Neural crest cell (in vitro differentiated cells): ENCODE results near the gene ITPA. TPM values are rescaled to one million over a fixed set of nuclear protein-coding genes. Genes with fewer than 3 reads are reported as not detected.
"Not testable (repeated sequence)": the region's sequence is repeated elsewhere in the genome, so short reads cannot be mapped to it uniquely, and the experiment has no call there.

Source experiments
- DNase-seq: peaks from one replicate; pipeline ENCODE4 v3.0.0; 2021; ENCODE audit warnings: low read depth, mixed read lengths, low spot score
- H3K27ac Mint-ChIP-seq: one replicate; pipeline ENCODE4 v1.8.0; 2021; ENCODE audit warnings: mild to moderate bottlenecking, mixed read lengths; ENCODE audit not compliant: unreplicated experiment
- H3K27me3 Mint-ChIP-seq: 2 replicates; pipeline ENCODE4 v1.8.0; 2021; ENCODE audit warnings: low read depth, mild to moderate bottlenecking, mixed read lengths
- H3K36me3 Mint-ChIP-seq: 2 replicates; pipeline ENCODE4 v1.8.0; 2021; ENCODE audit warnings: low read depth, mild to moderate bottlenecking, mixed read lengths
- H3K4me1 Mint-ChIP-seq: 2 replicates; pipeline ENCODE4 v1.8.0; 2021; ENCODE audit warnings: mixed read lengths
- H3K4me3 Mint-ChIP-seq: one replicate; pipeline ENCODE4 v1.8.0; 2021; ENCODE audit warnings: mild to moderate bottlenecking, mixed read lengths
- H3K9me3 Mint-ChIP-seq: 2 replicates; pipeline ENCODE4 v1.8.0; 2021; ENCODE audit warnings: mixed read lengths
- CTCF ChIP-seq: fragments of 200-600 bp; sonication (generic); conservative IDR thresholded peaks from 2 replicates; pipeline ENCODE4 v1.5.0; 2021; ENCODE audit warnings: antibody characterized with exemption, mild to moderate bottlenecking
- total RNA-seq: library from RNA; stranded (reverse); gene quantifications from 2 replicates; pipeline ENCODE4 v1.2.1, GENCODE V29; 2021

The ITPA gene
- total RNA-seq, 1 donor from 2014 or later: 67.0 TPM

- Mint-ChIP-seq H3K27me3 (peaks cover 20% of the 10 kb centered on the region), H3K4me1 (peaks cover 24% of the 10 kb centered on the region), H3K9me3 (no peaks in the 10 kb centered on the region), H3K27ac (peak overlapping the region; percentile 98), H3K36me3 (no peaks in the 10 kb centered on the region), H3K4me3 (peak overlapping the region; percentile 97)
- TF ChIP-seq CTCF: no peak
- no peak for DNase-seq
These were observed 34.6 kb upstream of the ITPA start for GRCh38 chr20:3174442-3175261.

GRCh38 chr20:3175270-3175669 is 34.0 kb upstream of the ITPA start:
- peaks cover 20% of the 10 kb centered on the region for H3K27me3 Mint-ChIP-seq
- peaks cover 24% of the 10 kb centered on the region for H3K4me1 Mint-ChIP-seq
- no peak for DNase-seq

GRCh38 chr20:3177746-3178485 is 31.4 kb upstream of the ITPA start:
- TF ChIP-seq CTCF: no peak
- no peak for DNase-seq
- H3K27ac Mint-ChIP-seq: no peak overlapping the region
- no peaks in the 10 kb centered on the region for H3K36me3 Mint-ChIP-seq
- H3K27me3 Mint-ChIP-seq: peaks cover 10% of the 10 kb centered on the region
- H3K4me1 Mint-ChIP-seq: peaks cover 15% of the 10 kb centered on the region
- H3K9me3 Mint-ChIP-seq: no peaks in the 10 kb centered on the region
- H3K4me3 Mint-ChIP-seq: peak overlapping the region; percentile 62

More at GRCh38 chr20:3175270-3175669, 34.0 kb upstream of the ITPA start:
- H3K36me3 Mint-ChIP-seq: no peaks in the 10 kb centered on the region
- no peak overlapping the region for H3K27ac Mint-ChIP-seq
- TF ChIP-seq CTCF: no peak
- H3K4me3 Mint-ChIP-seq: peak overlapping the region; percentile 97
- no peaks in the 10 kb centered on the region for H3K9me3 Mint-ChIP-seq

GRCh38 chr20:3180319-3180718 is 29.0 kb upstream of the ITPA start:
- no peak for DNase-seq
- no peak for TF ChIP-seq CTCF
- no peak overlapping the region for H3K27ac Mint-ChIP-seq
- H3K36me3 Mint-ChIP-seq: no peaks in the 10 kb centered on the region
- peaks cover 4% of the 10 kb centered on the region for H3K4me1 Mint-ChIP-seq
- no peak overlapping the region for H3K4me3 Mint-ChIP-seq
- H3K9me3 Mint-ChIP-seq: no peaks in the 10 kb centered on the region
- peaks cover under 1% of the 10 kb centered on the region for H3K27me3 Mint-ChIP-seq

GRCh38 chr20:3181270-3181669 is 28.0 kb upstream of the ITPA start:
- no peaks in the 10 kb centered on the region for H3K27me3 Mint-ChIP-seq
- no peak overlapping the region for H3K4me3 Mint-ChIP-seq

GRCh38 chr20:3182429-3182828 is 26.9 kb upstream of the ITPA start:
- H3K27me3 Mint-ChIP-seq, DNase-seq, H3K9me3 Mint-ChIP-seq, H3K36me3 Mint-ChIP-seq, H3K27ac Mint-ChIP-seq, H3K4me3 Mint-ChIP-seq, H3K4me1 Mint-ChIP-seq: not testable (repeated sequence)

More at GRCh38 chr20:3181270-3181669, 28.0 kb upstream of the ITPA start:
- Mint-ChIP-seq H3K36me3 (no peaks in the 10 kb centered on the region), H3K27ac (no peak overlapping the region), H3K4me1 (no peaks in the 10 kb centered on the region), H3K9me3 (no peaks in the 10 kb centered on the region)
- no peak for DNase-seq
- no peak for TF ChIP-seq CTCF
